ENCODE measurements around the gene INSM1. TPM values are rescaled to one million over a fixed set of nuclear protein-coding genes. Genes with fewer than 3 reads are reported as not detected.

INSM1 gene
- total and polyA plus RNA-seq, 10 of the 15 experiments (the other 5 are each of a cell fraction or from before 2014, with no cell fraction given), result 0.03 to 0.11 (median 0.04) TPM; not detected in 7

DNA sequence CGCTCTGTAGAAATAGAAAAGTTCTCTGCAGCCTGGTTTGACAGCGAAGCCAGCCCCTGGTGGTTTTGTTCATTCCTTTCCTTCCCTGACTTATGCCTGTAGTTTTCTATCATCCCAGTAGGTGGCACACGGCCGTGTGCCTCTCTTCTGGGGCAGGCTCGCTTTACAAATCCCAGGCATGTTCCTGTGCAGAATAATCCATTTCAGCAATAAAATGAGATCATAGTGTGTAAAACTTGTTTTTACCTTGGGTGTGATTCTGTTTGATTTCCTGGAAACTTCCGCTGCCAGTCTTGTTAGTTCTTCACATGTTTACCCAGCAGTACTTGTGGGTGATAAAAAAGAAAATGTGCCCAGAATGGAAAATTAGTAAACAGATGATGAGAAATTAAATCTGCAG is 7.4 kb upstream of the INSM1 start:
- Histone ChIP-seq H3K9ac (ENCODE audit: control insufficient read depth, insufficient read depth, low read length) (no peak overlapping the region), H3K4me2 (ENCODE audit: control insufficient read depth, insufficient read depth) (no peak overlapping the region), H3K36me3 (ENCODE audit: control insufficient read depth in 2 of 2, insufficient read depth in 2 of 2, low read length in 1 of 2) (no peaks in the 10 kb centered on the region), H3K27ac (ENCODE audit: control insufficient read depth, insufficient read depth) (no peak overlapping the region), H3K79me2 (ENCODE audit: control insufficient read depth, insufficient read depth, low read length) (no peaks in the 10 kb centered on the region), H3K4me1 (ENCODE audit: control insufficient read depth, insufficient read depth, low read length) (no peaks in the 10 kb centered on the region), H3K27me3 (replicated peaks in 1 of 2; ENCODE audit: control insufficient read depth in 2 of 2, insufficient read depth in 2 of 2, low read length in 1 of 2) (peaks cover 16 to 28% of the 10 kb centered on the region in 2 experiments), H3K4me3 (no peak overlapping the region), H2AFZ (ENCODE audit: control insufficient read depth, low read depth, low read length) (no peak overlapping the region), H3K9me3 (replicated peaks; ENCODE audit: control insufficient read depth, insufficient read depth, low read length) (no peaks in the 10 kb centered on the region; the same call in 2 of the 3 replicates), H4K20me1 (ENCODE audit: control insufficient read depth, insufficient read depth) (no peaks in the 10 kb centered on the region)
- in situ Hi-C loops (cut with MboI), result loop anchor here (5.0 kb wide), 1 partner anchor 207 kb away; no protein-coding TSS in a partner anchor
- DNase-seq (ENCODE audit: low read depth, low spot score) (no peak), ATAC-seq (peak; percentile 86), FAIRE-seq (peak; percentile 54)
- WGBS (ENCODE audit: insufficient coverage, insufficient replicate concordance, low lambda C conversion rate, missing lambda C conversion rate), result under 1% methylated on average over 6 of the region's 6 CpGs
- ChIA-PET POLR2A (no interaction called here), RAD21 (ENCODE audit: unreplicated experiment) (no interaction called here), CTCF (interaction anchor here (1.0 to 3.6 kb wide), 12 partner anchors 13 to 243 kb away, joined by 3 to 18 read pairs (median 4); no protein-coding TSS in a partner anchor), SMC1A (ENCODE audit: uncharacterized antibody, unreplicated experiment) (interaction anchor here (1.2 to 1.5 kb wide), 3 partner anchors 204 to 219 kb away, joined by 3 to 5 read pairs (median 4); no protein-coding TSS in a partner anchor)
- no TSS peak for BruUV-seq (replicated peaks)
- TF ChIP-seq SMC3 (IDR thresholded peaks at IDR 0.05; ENCODE audit: borderline replicate concordance, low read length) (peak; percentile 70; the same call in 1 of the 2 replicates), RB1 (IDR thresholded peaks at IDR 0.05; ENCODE audit: borderline replicate concordance) (0 out of 2 replicates have a peak, but pooled peaks have one; percentile 31), MYC (IDR thresholded peaks at IDR 0.05; ENCODE audit: insufficient read depth, insufficient read length, insufficient replicate concordance, low read length, severe bottlenecking) (no peak), BMI1 (IDR thresholded peaks at IDR 0.05; ENCODE audit: borderline replicate concordance) (no peak), RAD21 (IDR thresholded peaks at IDR 0.05; ENCODE audit: insufficient read depth, low read depth, low read length) (peak; percentile 77), YY1 (IDR thresholded peaks at IDR 0.05; ENCODE audit: low read depth, low read length) (peak; percentile 13; the same call in 1 of the 2 replicates)
- TF ChIP-seq, protein P1, sequence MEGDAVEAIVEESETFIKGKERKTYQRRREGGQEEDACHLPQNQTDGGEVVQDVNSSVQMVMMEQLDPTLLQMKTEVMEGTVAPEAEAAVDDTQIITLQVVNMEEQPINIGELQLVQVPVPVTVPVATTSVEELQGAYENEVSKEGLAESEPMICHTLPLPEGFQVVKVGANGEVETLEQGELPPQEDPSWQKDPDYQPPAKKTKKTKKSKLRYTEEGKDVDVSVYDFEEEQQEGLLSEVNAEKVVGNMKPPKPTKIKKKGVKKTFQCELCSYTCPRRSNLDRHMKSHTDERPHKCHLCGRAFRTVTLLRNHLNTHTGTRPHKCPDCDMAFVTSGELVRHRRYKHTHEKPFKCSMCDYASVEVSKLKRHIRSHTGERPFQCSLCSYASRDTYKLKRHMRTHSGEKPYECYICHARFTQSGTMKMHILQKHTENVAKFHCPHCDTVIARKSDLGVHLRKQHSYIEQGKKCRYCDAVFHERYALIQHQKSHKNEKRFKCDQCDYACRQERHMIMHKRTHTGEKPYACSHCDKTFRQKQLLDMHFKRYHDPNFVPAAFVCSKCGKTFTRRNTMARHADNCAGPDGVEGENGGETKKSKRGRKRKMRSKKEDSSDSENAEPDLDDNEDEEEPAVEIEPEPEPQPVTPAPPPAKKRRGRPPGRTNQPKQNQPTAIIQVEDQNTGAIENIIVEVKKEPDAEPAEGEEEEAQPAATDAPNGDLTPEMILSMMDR (IDR thresholded peaks at IDR 0.05 in 2 of 3, conservative IDR thresholded peaks at IDR 0.05 in 1 of 3; ENCODE audit: control insufficient read depth in 2 of 3, extremely low read depth in 1 of 3, insufficient read depth in 1 of 3, low read depth in 3 of 3, low read length in 3 of 3), result peak; percentile 69 to 84 (median 78)
- TF ChIP-seq, protein P2, sequence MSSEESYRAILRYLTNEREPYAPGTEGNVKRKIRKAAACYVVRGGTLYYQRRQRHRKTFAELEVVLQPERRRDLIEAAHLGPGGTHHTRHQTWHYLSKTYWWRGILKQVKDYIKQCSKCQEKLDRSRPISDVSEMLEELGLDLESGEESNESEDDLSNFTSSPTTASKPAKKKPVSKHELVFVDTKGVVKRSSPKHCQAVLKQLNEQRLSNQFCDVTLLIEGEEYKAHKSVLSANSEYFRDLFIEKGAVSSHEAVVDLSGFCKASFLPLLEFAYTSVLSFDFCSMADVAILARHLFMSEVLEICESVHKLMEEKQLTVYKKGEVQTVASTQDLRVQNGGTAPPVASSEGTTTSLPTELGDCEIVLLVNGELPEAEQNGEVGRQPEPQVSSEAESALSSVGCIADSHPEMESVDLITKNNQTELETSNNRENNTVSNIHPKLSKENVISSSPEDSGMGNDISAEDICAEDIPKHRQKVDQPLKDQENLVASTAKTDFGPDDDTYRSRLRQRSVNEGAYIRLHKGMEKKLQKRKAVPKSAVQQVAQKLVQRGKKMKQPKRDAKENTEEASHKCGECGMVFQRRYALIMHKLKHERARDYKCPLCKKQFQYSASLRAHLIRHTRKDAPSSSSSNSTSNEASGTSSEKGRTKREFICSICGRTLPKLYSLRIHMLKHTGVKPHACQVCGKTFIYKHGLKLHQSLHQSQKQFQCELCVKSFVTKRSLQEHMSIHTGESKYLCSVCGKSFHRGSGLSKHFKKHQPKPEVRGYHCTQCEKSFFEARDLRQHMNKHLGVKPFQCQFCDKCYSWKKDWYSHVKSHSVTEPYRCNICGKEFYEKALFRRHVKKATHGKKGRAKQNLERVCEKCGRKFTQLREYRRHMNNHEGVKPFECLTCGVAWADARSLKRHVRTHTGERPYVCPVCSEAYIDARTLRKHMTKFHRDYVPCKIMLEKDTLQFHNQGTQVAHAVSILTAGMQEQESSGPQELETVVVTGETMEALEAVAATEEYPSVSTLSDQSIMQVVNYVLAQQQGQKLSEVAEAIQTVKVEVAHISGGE (CRISPR knock-in tag; IDR thresholded peaks at IDR 0.05), result no peak
- intact Hi-C loops (cut with micrococcal nuclease; ENCODE audit: unreplicated experiment), result loop anchor here (10.0 kb wide), 2 partner anchors 124 to 276 kb away; no protein-coding TSS in a partner anchor

Data from GM12878 (cell line).